Stimulated activated CD4-positive, alpha-beta T cell treated with anti-CD3 and anti-CD28 coated beads, TNF-alpha, amount 100 ng/mL, for 24 hours (primary cell): Measurements from ENCODE around the gene PDZRN3.

ENCODE experiments used
- DNase-seq, 3 experiments: peaks; one replicate each; pipeline ENCODE4 v3.0.0-alpha.2; 2020; ENCODE audit warnings: low read depth in 3 of 3

Gene PDZRN3

DNA sequence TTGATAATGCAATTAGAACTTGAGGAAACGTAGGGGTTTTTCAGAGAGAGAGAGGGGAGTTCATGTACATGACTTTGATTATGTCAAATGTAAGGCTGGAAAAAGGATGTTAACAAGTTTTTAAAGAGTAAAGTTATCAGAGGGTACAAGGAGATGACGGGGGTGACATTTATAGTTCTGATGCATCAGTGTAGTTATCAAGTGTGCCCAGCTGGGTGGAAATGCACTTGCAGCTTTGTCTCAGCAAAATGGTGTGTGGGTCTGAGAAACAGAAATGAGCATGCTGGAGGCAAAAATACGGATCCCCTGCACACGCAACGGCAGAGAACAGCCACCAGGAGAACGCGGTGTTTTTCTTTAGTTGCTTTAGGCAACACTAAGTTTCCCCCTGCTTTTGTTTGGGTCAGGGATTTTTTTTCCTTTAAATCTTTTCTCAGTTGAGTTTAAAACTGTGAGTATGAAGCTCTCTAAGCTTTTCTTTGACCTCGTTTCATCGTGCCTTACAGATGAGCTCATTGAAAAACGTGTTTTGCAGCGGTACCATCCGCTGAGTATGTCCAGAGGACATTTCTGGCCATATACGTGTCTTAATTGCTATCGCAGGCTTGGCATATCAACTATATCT, 205.4 kb downstream of the PDZRN3 start:
- DNase-seq, result no peak

- no peak for DNase-seq
These were observed 206.1 kb downstream of the PDZRN3 start for GRCh38 chr3:73418681-73419080.

GRCh38 chr3:73415118-73415517, 209.6 kb downstream of the PDZRN3 start:
- DNase-seq, result no peak

GRCh38 chr3:73413619-73414018, 211.1 kb downstream of the PDZRN3 start:
- DNase-seq, result no peak

DNA sequence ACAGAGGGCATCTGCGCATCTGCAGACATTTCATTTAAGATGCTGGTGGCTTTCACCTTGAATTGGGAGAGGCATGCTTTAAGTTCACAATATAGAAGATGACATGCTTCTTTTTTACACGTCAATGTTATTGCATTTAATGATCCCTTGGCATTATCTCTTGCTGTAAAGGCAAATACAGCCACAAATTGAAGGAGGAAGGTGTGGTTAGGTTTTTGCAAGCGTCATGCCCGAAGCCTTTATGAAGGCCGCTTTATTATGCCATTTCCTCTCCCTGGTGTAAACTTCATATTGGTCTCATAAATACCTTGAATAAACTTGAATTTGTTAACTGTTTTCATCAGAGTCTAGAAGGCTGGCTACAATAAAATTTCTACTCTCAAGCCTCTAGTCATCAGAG, 212.7 kb downstream of the PDZRN3 start:
- DNase-seq, result no peak

DNA sequence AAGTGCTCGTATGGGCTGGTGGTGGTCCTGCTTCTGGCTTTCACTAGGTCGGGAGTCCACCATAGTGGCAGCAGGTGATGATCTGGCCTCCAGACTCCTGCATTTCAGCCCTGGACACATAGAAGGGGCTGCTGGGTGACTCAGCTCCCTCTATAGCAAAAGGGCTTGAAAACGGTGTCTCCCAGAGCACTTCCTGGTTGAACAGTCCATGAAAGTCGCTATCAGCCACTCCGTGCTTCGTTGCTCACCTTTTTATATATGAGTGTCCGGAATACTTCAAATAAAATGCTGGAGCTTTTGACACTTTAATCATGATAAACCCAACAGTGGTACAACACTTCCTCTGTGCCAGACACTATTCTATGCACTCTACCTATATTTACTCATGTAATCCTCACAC, 213.2 kb downstream of the PDZRN3 start:
- DNase-seq, result no peak

DNA sequence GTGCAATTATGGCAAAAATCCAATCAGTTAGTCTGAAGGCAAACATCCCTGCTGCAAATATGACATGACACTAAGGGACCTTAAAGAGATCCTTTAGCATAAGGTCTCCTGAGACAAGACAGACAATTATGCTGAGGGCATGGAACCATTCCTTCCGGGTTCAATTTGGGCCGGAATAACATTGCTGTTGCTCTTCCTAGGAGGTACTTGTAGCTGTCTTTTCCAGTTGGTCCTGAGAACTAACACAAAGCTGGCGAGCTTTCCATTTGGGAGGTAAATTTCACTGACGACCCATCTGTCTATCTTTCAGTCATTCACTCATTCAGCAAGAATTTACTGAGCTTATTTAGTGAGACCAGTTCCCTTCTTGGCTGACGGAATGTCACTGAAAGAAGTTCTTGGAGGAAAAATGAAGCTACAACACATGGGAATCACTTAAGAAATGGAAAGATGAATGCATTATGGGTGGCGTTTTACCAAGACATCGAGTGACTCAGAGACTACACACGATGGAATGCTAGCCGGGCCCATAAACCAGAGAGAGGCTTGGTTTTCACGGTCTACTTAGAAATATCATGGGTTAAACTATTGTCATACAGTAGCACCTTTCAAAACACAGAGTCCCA, 215.5 kb downstream of the PDZRN3 start:
- no peak for DNase-seq

GRCh38 chr3:73408634-73409033, 216.1 kb downstream of the PDZRN3 start:
- DNase-seq, result no peak

- DNase-seq, result no peak
These were observed 217.2 kb downstream of the PDZRN3 start for GRCh38 chr3:73407577-73407976.

GRCh38 chr3:73405853-73406252, 218.9 kb downstream of the PDZRN3 start:
- DNase-seq, result no peak

GRCh38 chr3:73405000-73405399, 219.7 kb downstream of the PDZRN3 start:
- no peak for DNase-seq

DNA sequence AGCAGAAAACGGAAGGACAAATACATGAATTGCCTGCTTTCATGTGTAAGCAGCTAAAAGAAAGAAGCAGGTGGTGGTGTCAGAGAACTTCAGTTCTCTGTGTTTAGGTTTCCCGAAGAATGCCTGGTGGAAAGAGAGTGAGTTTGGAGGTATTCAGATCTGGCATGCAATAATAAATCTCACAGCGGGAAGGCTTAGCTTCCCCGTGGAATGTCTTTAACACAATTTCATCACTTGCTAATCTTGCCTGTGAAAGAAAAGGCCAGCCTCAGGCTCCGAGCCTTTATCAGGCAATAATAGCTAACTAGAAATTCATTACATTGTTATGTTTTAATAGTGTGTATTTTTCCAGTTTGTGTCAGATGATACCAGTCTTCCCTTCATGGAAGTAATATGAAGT, 220.3 kb downstream of the PDZRN3 start:
- DNase-seq, result no peak

GRCh38 chr3:73403444-73403843, 221.3 kb downstream of the PDZRN3 start:
- no peak for DNase-seq

- DNase-seq, result no peak
These were observed 223.0 kb downstream of the PDZRN3 start for GRCh38 chr3:73401616-73402279.

DNA sequence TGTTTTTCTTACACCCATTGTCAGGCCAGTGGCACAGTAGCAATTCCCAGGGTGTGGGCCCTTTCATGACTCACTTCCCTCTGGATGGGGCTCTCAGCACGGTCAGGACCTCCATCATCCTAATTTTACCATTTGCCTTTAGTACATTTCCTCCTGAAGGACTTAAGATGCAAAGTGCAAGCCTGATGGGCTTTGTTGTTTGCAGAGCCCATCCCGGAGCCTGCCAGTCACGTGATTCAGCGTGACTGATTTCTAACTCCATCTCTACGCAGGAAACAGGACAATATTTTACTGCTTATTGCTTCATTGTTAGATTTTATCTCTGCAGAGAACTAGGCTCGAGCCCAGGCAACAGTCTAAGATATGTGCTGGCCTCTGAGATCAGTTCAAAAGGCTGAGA, 223.7 kb downstream of the PDZRN3 start:
- DNase-seq, result no peak

- no peak for DNase-seq
These were observed 225.0 kb downstream of the PDZRN3 start for GRCh38 chr3:73399666-73400253.

GRCh38 chr3:73399106-73399505, 225.6 kb downstream of the PDZRN3 start:
- DNase-seq, result no peak

- no peak for DNase-seq
These were observed 226.7 kb downstream of the PDZRN3 start for GRCh38 chr3:73398084-73398483.

DNA sequence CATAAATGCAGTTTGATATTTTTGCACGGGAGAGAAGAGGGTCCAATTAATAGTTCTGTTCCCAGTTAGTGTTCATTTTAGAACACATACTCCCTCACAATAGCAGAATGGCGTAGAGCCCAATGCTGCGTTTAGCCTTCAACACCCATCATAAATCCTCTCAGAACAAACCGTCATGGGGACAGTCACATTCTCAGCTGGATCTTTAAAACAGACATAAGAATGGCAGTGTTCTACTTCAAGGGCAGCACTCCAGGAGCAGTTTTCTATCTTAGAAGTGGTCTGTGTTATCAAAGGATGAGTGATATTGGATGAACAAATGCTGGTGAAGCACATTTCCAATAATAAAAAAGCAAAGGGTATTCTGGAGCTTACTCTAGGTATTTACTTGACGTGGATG, 230.5 kb downstream of the PDZRN3 start:
- no peak for DNase-seq

- DNase-seq, result no peak
These were observed 231.7 kb downstream of the PDZRN3 start for GRCh38 chr3:73393005-73393404.

- no peak for DNase-seq
These were observed 232.8 kb downstream of the PDZRN3 start for GRCh38 chr3:73391984-73392383.

GRCh38 chr3:73389928-73390327, 234.8 kb downstream of the PDZRN3 start:
- DNase-seq, result no peak
